HG02981 (cell line): ENCODE measurements around the gene PARD6G.

Experiments used
- ATAC-seq: cut with Tn5 transposase; IDR thresholded peaks from one replicate; pipeline ENCODE4 v1.9.1; 2021; ENCODE audit warnings: mild to moderate bottlenecking, moderate library complexity; ENCODE audit not compliant: unreplicated experiment

Gene PARD6G

GRCh38 chr18:80213182-80213581 is 34.1 kb downstream of the PARD6G start:
- peak; percentile 59 for ATAC-seq

GRCh38 chr18:80210312-80211083 is 36.8 kb downstream of the PARD6G start:
- peak; percentile 62 for ATAC-seq

GRCh38 chr18:80208620-80209019 is 38.7 kb downstream of the PARD6G start:
- ATAC-seq: no peak

- no peak for ATAC-seq
Observed at GRCh38 chr18:80205294-80205693, 42.0 kb downstream of the PARD6G start.

GRCh38 chr18:80204142-80204541 is 43.2 kb downstream of the PARD6G start:
- no peak for ATAC-seq

- no peak for ATAC-seq
Observed at GRCh38 chr18:80203249-80203648, 44.1 kb downstream of the PARD6G start.

GRCh38 chr18:80202264-80202998 is 44.9 kb downstream of the PARD6G start:
- ATAC-seq: peak; percentile 91

- ATAC-seq: peak; percentile 6
Observed at GRCh38 chr18:80201739-80202138, 45.6 kb downstream of the PARD6G start.

GRCh38 chr18:80200932-80201672 is 46.2 kb downstream of the PARD6G start:
- ATAC-seq: no peak

GRCh38 chr18:80200171-80200931 is 47.0 kb downstream of the PARD6G start:
- no peak for ATAC-seq

GRCh38 chr18:80198994-80199748 is 48.1 kb downstream of the PARD6G start:
- ATAC-seq: no peak

- ATAC-seq: no peak
Observed at GRCh38 chr18:80198391-80198790, 48.9 kb downstream of the PARD6G start.

- ATAC-seq: no peak
Observed at GRCh38 chr18:80197528-80197927, 49.8 kb downstream of the PARD6G start.

- ATAC-seq: no peak
Observed at GRCh38 chr18:80196528-80197320, 50.6 kb downstream of the PARD6G start.

GRCh38 chr18:80194874-80195570 is 52.3 kb downstream of the PARD6G start:
- peak; percentile 70 for ATAC-seq

- ATAC-seq: no peak
Observed at GRCh38 chr18:80193701-80194100, 53.6 kb downstream of the PARD6G start.

GRCh38 chr18:80192653-80193385 is 54.5 kb downstream of the PARD6G start:
- ATAC-seq: no peak
